SK-N-SH (cell line): ENCODE results near the gene SLC25A26. TPM values are rescaled to one million over a fixed set of nuclear protein-coding genes. Genes with fewer than 3 reads are reported as not detected.

Experiments
- CTCF ChIA-PET: fragments of 300-600, 350-600 bp; formaldehyde crosslinking; extraction: SDS; loops from one replicate; lab custom pipeline; 2021; lab: Yijun Ruan, JAX
- POLR2A ChIA-PET: fragments of 350-600 bp; sonication (Branson Sonifier 250); formaldehyde crosslinking; extraction: SDS; loops from one replicate; lab custom pipeline; 2020; ENCODE audit warnings: antibody characterized with exemption, inconsistent platforms; lab: Yijun Ruan, JAX
- DNase-seq: peaks from one replicate; pipeline ENCODE4 v3.0.0; 2012
- H2AFZ ChIP-seq: fragments of 200-600 bp; sonication (generic); 2 replicates; pipeline ENCODE4 v1.8.1; 2016; ENCODE audit warnings: antibody characterized with exemption, mild to moderate bottlenecking, low read depth
- H3F3A ChIP-seq: fragments of 200-600 bp; sonication (generic); replicated peaks from 2 replicates; pipeline ENCODE3; 2016; ENCODE audit warnings: antibody characterized with exemption, mild to moderate bottlenecking; ENCODE audit not compliant: insufficient read depth
- H3K27ac ChIP-seq, 2 experiments: fragments of 200-500 bp in 1 of 2; fragments of 200-600 bp in 1 of 2; sonication (Bioruptor generic) in 1 of 2; sonication (generic), shearing (Covaris generic) in 1 of 2; 2 replicates each; pipeline versions ENCODE4 v1.5.1 to v1.6.1; 2014 to 2016; ENCODE audit warnings: low read depth in 2 of 2, inconsistent platforms in 1 of 2, low read length in 1 of 2, mild to moderate bottlenecking in 1 of 2, mixed read lengths in 1 of 2
- H3K27me3 ChIP-seq: fragments of 200-600 bp; sonication (generic), shearing (Covaris generic); 2 replicates; pipeline ENCODE4 v1.6.1; 2016; ENCODE audit warnings: mixed run types; ENCODE audit not compliant: insufficient read depth
- H3K36me3 ChIP-seq, 2 experiments: fragments of 200-500 bp in 1 of 2; fragments of 200-600 bp in 1 of 2; sonication (Bioruptor generic) in 1 of 2; sonication (generic) in 1 of 2; replicated peaks in 1 of 2; 2 replicates each; pipeline versions ENCODE3 to v1.5.1; 2014 to 2016; ENCODE audit warnings: low read length in 1 of 2, mild to moderate bottlenecking in 1 of 2; ENCODE audit not compliant: insufficient read depth in 2 of 2, control insufficient read depth in 1 of 2
- H3K4me1 ChIP-seq, 2 experiments: fragments of 200-500 bp in 1 of 2; fragments of 200-600 bp in 1 of 2; sonication (Bioruptor generic) in 1 of 2; sonication (generic), shearing (Covaris generic) in 1 of 2; 2 replicates each; pipeline versions ENCODE4 v1.5.1 to v1.6.1; 2014 to 2016; ENCODE audit warnings: low read depth in 1 of 2, low read length in 1 of 2, mixed run types in 1 of 2; ENCODE audit not compliant: insufficient read depth in 2 of 2, control insufficient read depth in 1 of 2
- H3K4me2 ChIP-seq: fragments of 200-600 bp; sonication (generic), shearing (Covaris generic); 2 replicates; pipeline ENCODE4 v1.6.1; 2017; ENCODE audit warnings: mixed run types
- H3K4me3 ChIP-seq, 2 experiments: fragments of 200-500 bp in 1 of 2; fragments of 200-600 bp in 1 of 2; sonication (Bioruptor generic) in 1 of 2; sonication (generic), shearing (Covaris generic) in 1 of 2; 2 replicates each; pipeline versions ENCODE4 v1.5.1 to v1.8.1; 2014 to 2016; ENCODE audit warnings: low read depth in 2 of 2, inconsistent platforms in 1 of 2, low read length in 1 of 2, mild to moderate bottlenecking in 1 of 2, mixed read lengths in 1 of 2, moderate library complexity in 1 of 2
- H3K79me2 ChIP-seq: fragments of 200-600 bp; sonication (generic); 2 replicates; pipeline ENCODE4 v1.8.1; 2017; ENCODE audit warnings: mild to moderate bottlenecking; ENCODE audit not compliant: insufficient read depth
- H3K9ac ChIP-seq: fragments of 200-600 bp; sonication (generic); 2 replicates; pipeline ENCODE4 v1.6.1; 2017; ENCODE audit warnings: mixed run types
- H3K9me2 ChIP-seq: fragments of 200-600 bp; sonication (generic); 2 replicates; pipeline ENCODE4 v1.6.1; 2017; ENCODE audit warnings: mixed run types
- H3K9me3 ChIP-seq: fragments of 200-600 bp; sonication (generic); 2 replicates; pipeline ENCODE4 v1.6.1; 2017; ENCODE audit warnings: mixed run types, mild to moderate bottlenecking, moderate library complexity
- H4K20me1 ChIP-seq: fragments of 200-600 bp; sonication (generic); 2 replicates; pipeline ENCODE4 v1.6.1; 2017; ENCODE audit warnings: mild to moderate bottlenecking, mixed run types; ENCODE audit not compliant: insufficient read depth
- CHD2 ChIP-seq: fragments of 150-350 bp; IDR thresholded peaks from 2 replicates; pipeline ENCODE4 v1.6.1; 2018; ENCODE audit warnings: low read length; ENCODE audit not compliant: partially characterized antibody
- FOSL2 ChIP-seq: IDR thresholded peaks from 2 replicates; pipeline ENCODE4 v1.4.0; 2012; ENCODE audit warnings: low read depth, mild to moderate bottlenecking, moderate library complexity, borderline replicate concordance
- FOXM1 ChIP-seq: IDR thresholded peaks from 2 replicates; pipeline ENCODE4 v1.4.0; 2012; ENCODE audit warnings: low read depth, mild to moderate bottlenecking
- GATA2 ChIP-seq: sonication (generic); formaldehyde crosslinking; IDR thresholded peaks from 2 replicates; pipeline ENCODE4 v1.5.0; 2020; ENCODE audit warnings: mild to moderate bottlenecking, missing genetic modification reagents
- JUND ChIP-seq: IDR thresholded peaks from 2 replicates; pipeline ENCODE4 v1.4.0; 2012
- MAX ChIP-seq: IDR thresholded peaks from 2 replicates; pipeline ENCODE4 v1.4.0; 2012; ENCODE audit warnings: low read depth
- MEF2A ChIP-seq: IDR thresholded peaks from 2 replicates; pipeline ENCODE4 v1.4.0; 2012; ENCODE audit warnings: low read depth, borderline replicate concordance
- MXI1 ChIP-seq: IDR thresholded peaks from 2 replicates; pipeline ENCODE4 v1.6.1; 2012; ENCODE audit warnings: mild to moderate bottlenecking, low read depth, low read length, improper control_type of control experiment
- RFX5 ChIP-seq: IDR thresholded peaks from 2 replicates; pipeline ENCODE4 v1.6.1; 2012; ENCODE audit warnings: mild to moderate bottlenecking, improper control_type of control experiment, low read length
- RXRA ChIP-seq: IDR thresholded peaks from 2 replicates; pipeline ENCODE4 v1.4.0; 2012; ENCODE audit warnings: low read depth, mild to moderate bottlenecking, borderline replicate concordance
- SIN3A ChIP-seq: IDR thresholded peaks from 2 replicates; pipeline ENCODE4 v1.6.1; 2012; ENCODE audit warnings: low read depth, mild to moderate bottlenecking, low read length, moderate library complexity, borderline replicate concordance
- SMC3 ChIP-seq: IDR thresholded peaks from 2 replicates; pipeline ENCODE4 v1.6.1; 2012; ENCODE audit warnings: low read depth, low read length, improper control_type of control experiment
- TCF12 ChIP-seq: IDR thresholded peaks from 2 replicates; pipeline ENCODE4 v1.4.0; 2012
- WGBS: methylation state at CpG from one replicate; pipeline ENCODE4 v1.1.6; 2017; ENCODE audit warnings: low lambda C conversion rate; 5-methylcytosine and 5-hydroxymethylcytosine counted together
- polyA plus RNA-seq, 3 experiments: library from polyadenylated mRNA; depleted of rRNA; stranded (reverse); fragments of >200 nt; gene quantifications; 2 replicates each; pipeline ENCODE4 v1.2.3, GENCODE V29; 2012
- TF ChIP-seq, protein P1 (sequence below): IDR thresholded peaks from 2 replicates; pipeline ENCODE4 v1.4.0; 2012; ENCODE audit warnings: low read depth, borderline replicate concordance
- TF ChIP-seq, protein P2 (sequence below): IDR thresholded peaks from 2 replicates; pipeline ENCODE4; 2012
- TF ChIP-seq, protein P3 (sequence below): IDR thresholded peaks from 2 replicates; pipeline ENCODE4 v1.6.1; 2012; ENCODE audit warnings: mild to moderate bottlenecking, low read depth, low read length, moderate library complexity

The SLC25A26 gene
- polyA plus RNA-seq, 1 of the 3 experiments (the other 2 are of a cell fraction), result 31.8 TPM

GRCh38 chr3:66353039-66353438, 132.2 kb downstream of the SLC25A26 start:
- no peaks in the 10 kb centered on the region for H3K27me3 ChIP-seq
- no peaks in the 10 kb centered on the region for H3F3A ChIP-seq
- ChIA-PET POLR2A (no interaction called here), CTCF (interaction anchor here (1.0 to 1.5 kb wide), 3 partner anchors 25 to 470 kb away, joined by 3 to 5 read pairs (median 3); no protein-coding TSS in a partner anchor)
- H3K9ac ChIP-seq, result no peak overlapping the region
- H3K4me1 ChIP-seq, result no peaks in the 10 kb centered on the region
- H2AFZ ChIP-seq, result no peak overlapping the region
- H4K20me1 ChIP-seq, result no peaks in the 10 kb centered on the region
- H3K27ac ChIP-seq, result no peak overlapping the region
- no peak for DNase-seq
- H3K79me2 ChIP-seq, result no peaks in the 10 kb centered on the region
- WGBS, result 97% methylated on average over 3 of the region's 3 CpGs
- no peaks in the 10 kb centered on the region for H3K9me3 ChIP-seq
- TF ChIP-seq GATA2 (CRISPR knock-in tag), result no peak
- TF ChIP-seq SIN3A, result no peak
- TF ChIP-seq RFX5, result no peak
- TF ChIP-seq, protein P1, sequence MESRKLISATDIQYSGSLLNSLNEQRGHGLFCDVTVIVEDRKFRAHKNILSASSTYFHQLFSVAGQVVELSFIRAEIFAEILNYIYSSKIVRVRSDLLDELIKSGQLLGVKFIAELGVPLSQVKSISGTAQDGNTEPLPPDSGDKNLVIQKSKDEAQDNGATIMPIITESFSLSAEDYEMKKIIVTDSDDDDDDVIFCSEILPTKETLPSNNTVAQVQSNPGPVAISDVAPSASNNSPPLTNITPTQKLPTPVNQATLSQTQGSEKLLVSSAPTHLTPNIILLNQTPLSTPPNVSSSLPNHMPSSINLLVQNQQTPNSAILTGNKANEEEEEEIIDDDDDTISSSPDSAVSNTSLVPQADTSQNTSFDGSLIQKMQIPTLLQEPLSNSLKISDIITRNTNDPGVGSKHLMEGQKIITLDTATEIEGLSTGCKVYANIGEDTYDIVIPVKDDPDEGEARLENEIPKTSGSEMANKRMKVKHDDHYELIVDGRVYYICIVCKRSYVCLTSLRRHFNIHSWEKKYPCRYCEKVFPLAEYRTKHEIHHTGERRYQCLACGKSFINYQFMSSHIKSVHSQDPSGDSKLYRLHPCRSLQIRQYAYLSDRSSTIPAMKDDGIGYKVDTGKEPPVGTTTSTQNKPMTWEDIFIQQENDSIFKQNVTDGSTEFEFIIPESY, result no peak
- TF ChIP-seq JUND, result no peak
- no peak for TF ChIP-seq MAX
- no peak for TF ChIP-seq FOSL2
- TF ChIP-seq MEF2A, result no peak
- TF ChIP-seq, protein P2, sequence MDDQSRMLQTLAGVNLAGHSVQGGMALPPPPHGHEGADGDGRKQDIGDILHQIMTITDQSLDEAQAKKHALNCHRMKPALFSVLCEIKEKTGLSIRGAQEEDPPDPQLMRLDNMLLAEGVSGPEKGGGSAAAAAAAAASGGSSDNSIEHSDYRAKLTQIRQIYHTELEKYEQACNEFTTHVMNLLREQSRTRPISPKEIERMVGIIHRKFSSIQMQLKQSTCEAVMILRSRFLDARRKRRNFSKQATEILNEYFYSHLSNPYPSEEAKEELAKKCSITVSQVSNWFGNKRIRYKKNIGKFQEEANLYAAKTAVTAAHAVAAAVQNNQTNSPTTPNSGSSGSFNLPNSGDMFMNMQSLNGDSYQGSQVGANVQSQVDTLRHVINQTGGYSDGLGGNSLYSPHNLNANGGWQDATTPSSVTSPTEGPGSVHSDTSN, result no peak
- no peak for TF ChIP-seq TCF12
- no peak for TF ChIP-seq SMC3
- TF ChIP-seq CHD2, result no peak
- TF ChIP-seq MXI1, result no peak
- TF ChIP-seq, protein P3, sequence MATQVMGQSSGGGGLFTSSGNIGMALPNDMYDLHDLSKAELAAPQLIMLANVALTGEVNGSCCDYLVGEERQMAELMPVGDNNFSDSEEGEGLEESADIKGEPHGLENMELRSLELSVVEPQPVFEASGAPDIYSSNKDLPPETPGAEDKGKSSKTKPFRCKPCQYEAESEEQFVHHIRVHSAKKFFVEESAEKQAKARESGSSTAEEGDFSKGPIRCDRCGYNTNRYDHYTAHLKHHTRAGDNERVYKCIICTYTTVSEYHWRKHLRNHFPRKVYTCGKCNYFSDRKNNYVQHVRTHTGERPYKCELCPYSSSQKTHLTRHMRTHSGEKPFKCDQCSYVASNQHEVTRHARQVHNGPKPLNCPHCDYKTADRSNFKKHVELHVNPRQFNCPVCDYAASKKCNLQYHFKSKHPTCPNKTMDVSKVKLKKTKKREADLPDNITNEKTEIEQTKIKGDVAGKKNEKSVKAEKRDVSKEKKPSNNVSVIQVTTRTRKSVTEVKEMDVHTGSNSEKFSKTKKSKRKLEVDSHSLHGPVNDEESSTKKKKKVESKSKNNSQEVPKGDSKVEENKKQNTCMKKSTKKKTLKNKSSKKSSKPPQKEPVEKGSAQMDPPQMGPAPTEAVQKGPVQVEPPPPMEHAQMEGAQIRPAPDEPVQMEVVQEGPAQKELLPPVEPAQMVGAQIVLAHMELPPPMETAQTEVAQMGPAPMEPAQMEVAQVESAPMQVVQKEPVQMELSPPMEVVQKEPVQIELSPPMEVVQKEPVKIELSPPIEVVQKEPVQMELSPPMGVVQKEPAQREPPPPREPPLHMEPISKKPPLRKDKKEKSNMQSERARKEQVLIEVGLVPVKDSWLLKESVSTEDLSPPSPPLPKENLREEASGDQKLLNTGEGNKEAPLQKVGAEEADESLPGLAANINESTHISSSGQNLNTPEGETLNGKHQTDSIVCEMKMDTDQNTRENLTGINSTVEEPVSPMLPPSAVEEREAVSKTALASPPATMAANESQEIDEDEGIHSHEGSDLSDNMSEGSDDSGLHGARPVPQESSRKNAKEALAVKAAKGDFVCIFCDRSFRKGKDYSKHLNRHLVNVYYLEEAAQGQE, result no peak
- no peak for TF ChIP-seq RXRA
- TF ChIP-seq FOXM1, result no peak
- no peaks in the 10 kb centered on the region for H3K9me2 ChIP-seq
- H3K36me3 ChIP-seq, result no peaks in the 10 kb centered on the region
- no peak overlapping the region for H3K4me3 ChIP-seq
- no peak overlapping the region for H3K4me2 ChIP-seq
